GM18909 (cell line): ENCODE measurements around the gene SPATA2L.

Experiments
- ATAC-seq: cut with Tn5 transposase; IDR thresholded peaks from one replicate; pipeline ENCODE4 v1.9.1; 2021; ENCODE audit warnings: mild to moderate bottlenecking; ENCODE audit not compliant: unreplicated experiment, poor library complexity

SPATA2L gene

DNA sequence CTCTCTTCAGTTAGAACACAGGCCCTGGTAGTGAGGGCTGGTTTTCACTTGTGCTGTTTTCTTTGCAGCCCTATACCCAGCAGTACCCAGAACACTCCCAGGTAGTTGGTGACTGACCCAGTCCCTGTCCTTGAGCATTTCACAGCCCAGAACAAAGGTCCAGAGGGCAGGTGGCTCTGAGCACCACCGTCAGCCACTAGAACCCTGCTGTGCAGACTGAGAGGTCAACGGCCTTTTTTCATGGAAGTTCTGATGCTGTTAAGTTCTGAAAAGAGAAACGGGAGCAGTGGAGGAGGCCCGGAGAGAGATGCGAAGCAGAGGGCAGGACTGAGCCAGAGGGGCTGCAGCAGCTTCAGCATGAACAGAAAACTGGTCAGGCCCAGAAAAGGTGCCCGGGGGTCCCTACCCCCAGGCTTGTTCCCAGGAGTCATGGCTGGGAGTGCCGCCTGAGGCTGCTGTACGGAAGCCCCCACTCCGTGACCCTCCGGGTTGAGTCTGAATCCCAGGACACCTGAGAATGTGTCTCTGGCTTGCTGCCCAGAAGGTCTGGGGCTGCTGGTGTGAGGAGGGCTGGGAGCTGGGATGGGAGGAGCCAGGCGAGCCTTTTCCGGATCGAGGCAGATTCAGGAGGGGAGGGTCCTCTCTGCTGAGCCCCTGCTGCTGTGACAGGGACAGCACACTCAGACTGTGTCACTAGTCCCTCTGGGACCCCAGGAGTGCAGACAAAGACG lies 28.5 kb upstream of the SPATA2L start:
- ATAC-seq: no peak

GRCh38 chr16:89729293-89729692 lies 27.8 kb upstream of the SPATA2L start:
- no peak for ATAC-seq

DNA sequence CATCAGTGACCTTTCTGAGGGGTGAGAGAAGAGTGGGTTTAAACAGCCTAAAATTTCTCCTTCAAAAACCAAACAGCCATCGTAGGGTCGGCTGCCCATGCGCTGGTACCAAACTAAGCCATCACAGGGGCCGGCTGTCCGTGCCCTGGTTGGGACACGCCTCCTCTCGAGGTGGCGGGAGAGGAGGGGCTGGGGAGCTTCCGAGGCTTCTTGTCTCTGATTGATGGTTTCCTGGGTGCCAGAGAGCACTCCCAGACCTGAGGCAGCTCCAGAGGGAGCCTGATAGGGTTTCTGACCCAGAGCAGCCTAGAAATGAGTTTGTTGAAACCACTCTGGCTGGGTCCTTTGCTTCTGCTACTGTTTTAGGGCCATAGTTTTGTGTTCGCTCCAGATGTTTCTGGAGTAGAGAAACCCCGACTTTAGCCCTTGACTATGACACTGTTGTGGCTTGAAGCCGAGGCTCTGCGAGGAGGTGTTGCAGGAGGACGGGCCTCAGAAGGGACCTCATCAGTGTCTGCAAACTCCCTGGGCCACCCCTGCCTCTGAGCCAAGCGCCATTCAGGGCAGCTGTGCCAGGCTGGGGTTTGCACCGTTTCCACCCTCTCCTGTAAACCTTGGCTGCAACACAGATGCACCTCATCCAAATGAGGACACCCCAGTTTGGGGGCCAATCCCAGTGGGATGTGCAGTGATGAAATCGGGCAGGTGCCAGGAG lies 26.1 kb upstream of the SPATA2L start:
- no peak for ATAC-seq

- ATAC-seq: no peak
These were observed 22.1 kb upstream of the SPATA2L start for GRCh38 chr16:89723279-89724250.

- ATAC-seq: peak; percentile 10
These were observed 21.1 kb upstream of the SPATA2L start for GRCh38 chr16:89722392-89723278.

GRCh38 chr16:89721546-89722391 lies 20.3 kb upstream of the SPATA2L start:
- ATAC-seq: peak; percentile 38

- peak; percentile 52 for ATAC-seq
These were observed 19.5 kb upstream of the SPATA2L start, which contains the start of the genes VPS9D1 and ZNF276 for GRCh38 chr16:89720813-89721545. Gene VPS9D1, minus strand, starts transcription at chr16:89720898. Its CDS starts 37 bp downstream, at chr16:89720861. Gene ZNF276, plus strand, starts transcription at chr16:89721537. Its CDS starts 104 bp downstream, at chr16:89721641.

DNA sequence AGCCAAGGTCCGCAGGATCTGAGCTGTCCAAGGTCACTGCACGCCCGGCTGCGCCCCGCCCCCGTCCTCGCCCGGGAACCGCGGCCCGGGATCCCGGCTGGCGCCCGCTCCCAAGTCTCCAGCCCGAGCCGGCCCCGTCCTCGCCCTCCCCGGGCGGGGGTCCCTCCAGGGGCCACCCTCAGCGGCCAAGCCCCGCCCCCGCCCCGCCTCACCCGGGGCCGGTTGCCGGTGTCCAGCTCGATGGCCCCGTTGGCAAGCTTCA lies 19.0 kb upstream of the SPATA2L start:
- peak; percentile 33 for ATAC-seq

DNA sequence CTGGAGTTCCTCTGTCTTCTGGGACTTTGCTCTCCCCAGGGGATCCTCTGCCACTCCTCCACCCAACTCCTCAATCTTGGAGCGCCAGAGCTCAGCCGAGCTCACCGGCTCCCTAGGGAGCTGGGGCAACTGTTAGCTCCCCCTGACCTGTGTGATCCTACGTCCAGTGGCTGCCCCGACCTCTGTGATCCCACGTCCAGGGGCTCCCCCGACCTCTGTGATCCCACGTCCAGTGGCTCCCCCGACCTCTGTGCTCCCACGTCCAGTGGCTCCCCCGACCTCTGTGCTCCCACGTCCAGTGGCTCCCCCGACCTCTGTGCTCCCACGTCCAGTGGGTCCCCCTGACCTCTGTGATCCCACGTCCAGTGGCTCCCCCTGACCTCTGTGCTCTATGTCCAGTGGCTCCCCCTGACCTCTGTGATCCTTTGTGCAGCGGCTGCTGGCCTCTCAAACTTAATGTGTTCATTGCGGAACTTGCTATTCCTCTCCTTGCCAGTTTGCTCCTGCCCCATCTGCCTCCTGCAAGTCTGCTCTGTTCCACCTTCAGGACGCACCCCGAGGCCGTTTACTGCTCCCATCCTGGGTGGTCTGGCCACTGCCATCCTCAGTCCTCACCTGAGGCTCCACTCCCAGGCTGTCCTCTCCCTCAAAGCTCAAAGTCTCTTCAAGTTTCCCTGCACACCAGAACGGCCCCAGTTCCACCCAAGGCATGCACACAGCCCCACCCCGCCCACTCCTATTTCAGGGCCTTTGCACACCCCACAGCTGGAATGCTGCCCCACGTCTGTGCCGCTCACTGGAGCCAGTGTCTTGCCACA lies 16.4 kb upstream of the SPATA2L start:
- ATAC-seq: no peak

DNA sequence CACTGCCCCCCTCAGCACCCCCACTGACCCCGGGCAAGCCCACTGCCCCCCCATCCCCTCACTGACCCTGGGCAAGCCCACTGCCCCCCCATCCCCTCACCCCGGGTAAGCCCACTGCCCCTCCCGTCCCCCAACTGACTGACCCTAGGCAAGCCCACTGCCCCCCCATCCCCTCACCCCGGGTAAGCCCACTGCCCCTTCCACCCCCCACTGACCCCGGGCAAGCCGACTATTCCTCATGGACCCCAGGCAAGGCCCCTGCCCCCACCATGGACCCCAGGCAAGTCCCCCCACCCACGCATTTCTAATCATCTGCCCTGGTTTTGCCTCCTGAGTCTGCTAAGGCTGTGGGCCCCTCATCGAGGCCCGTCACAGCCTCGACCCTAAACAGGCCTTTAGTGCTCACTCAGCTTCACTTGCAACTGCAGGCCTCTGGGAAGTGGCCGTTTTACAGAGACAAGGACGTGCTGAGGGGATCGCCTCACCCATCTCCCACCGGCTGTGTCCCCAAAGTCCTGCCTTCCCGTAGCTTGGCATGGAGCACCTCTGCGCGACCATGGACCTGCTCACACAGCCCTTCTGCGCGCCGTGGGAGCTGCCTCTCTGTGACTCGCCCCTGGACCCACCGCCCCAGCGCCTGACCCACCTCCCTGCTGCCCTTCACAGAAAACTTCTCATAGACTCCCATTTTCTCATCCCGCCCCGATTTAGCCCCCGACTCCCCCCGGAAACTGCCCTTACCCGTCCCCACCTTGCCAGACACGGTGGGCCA lies 15.6 kb upstream of the SPATA2L start:
- ATAC-seq: no peak

- ATAC-seq: no peak
These were observed 15.0 kb upstream of the SPATA2L start for GRCh38 chr16:89716493-89716892.

DNA sequence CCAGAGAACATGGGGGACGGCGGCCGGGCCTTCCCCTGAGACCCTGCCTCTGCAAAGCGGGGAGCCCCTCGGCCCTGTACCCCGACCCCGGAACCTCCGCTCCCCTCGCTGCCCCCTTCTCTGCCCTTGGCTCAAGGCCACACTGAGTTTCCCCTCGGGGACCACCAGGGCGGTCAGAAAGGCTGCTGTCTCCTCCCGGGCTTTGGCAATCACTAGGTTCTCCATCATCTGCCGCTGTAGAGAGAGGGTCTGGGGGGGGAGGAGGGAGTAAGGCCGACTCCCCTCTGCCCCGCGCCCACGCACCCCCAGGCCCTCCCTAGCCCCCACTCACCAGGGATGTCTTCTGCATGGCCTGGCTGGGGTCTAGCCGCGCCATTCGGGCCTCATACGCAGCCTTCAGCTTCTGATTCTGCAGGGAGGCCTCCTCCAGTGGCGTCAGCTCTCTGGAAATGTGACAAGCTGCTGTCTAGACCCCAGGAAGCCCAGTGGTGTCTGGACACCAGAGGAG lies 10.8 kb upstream of the SPATA2L start:
- no peak for ATAC-seq

DNA sequence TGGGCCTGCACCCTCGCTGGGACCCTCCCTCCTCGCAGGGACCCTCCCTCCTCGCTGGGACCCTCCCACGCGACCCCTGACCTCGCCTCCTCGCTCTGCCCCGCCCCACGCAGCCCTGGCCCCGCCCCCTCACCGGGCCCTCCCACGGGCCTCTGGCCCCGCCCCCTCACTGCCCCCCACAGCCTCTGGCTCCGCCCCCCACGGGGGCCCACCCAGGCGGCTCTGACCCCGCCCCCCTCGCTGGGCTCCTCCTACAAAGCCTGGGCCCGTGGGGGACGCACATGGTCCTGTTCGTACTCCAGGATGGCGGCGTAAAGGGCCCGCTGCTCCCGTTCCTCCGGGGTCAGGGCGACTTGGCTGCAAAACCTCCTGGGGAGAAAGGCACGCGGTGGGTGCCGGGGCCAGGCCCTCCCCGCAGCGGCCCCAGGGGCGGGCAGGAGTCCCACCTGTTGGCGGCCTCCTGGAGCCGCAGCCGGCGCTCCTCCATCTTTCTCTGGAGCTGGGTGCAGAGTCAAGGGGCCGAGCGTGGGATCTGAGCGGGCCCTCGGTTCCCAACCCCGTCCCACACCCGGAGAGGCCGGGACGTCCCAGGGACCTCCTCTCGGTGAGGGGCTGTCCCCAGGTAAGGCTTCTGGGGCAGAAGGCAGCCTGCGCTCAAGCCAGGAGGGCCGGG lies 10.2 kb upstream of the SPATA2L start:
- peak; percentile 56 for ATAC-seq

GRCh38 chr16:89710709-89711564 lies 9.4 kb upstream of the SPATA2L start:
- no peak for ATAC-seq
